ENCODE measurements around the gene GCNA. TPM values are rescaled to one million over a fixed set of nuclear protein-coding genes. Genes with fewer than 3 reads are reported as not detected.
A peak's percentile ranks its signal among the peaks of the same experiment; 100 is the strongest.
"Not testable (repeated sequence)": the region's sequence is repeated elsewhere in the genome, so short reads cannot be mapped to it uniquely, and the experiment has no call there.

The GCNA gene
- total RNA-seq, 1 donor from 2014 or later = 2.5 TPM

GRCh38 chrX:71636438-71637252 is 58.4 kb downstream of the GCNA start:
- no peak for DNase-seq (ENCODE audit: extremely low read depth, low read depth, low spot score)

- no peak for DNase-seq (ENCODE audit: extremely low read depth, low read depth, low spot score)
Measured at GRCh38 chrX:71637253-71637618, 59.0 kb downstream of the GCNA start.

- DNase-seq (ENCODE audit: extremely low read depth, low read depth, low spot score) = no peak
Measured at GRCh38 chrX:71637848-71638247, 59.6 kb downstream of the GCNA start.

GRCh38 chrX:71638409-71638808 is 60.2 kb downstream of the GCNA start:
- no peak for DNase-seq (ENCODE audit: extremely low read depth, low read depth, low spot score)

- no peak for DNase-seq (ENCODE audit: extremely low read depth, low read depth, low spot score)
Measured at GRCh38 chrX:71640002-71640401, 61.8 kb downstream of the GCNA start.

- DNase-seq (ENCODE audit: extremely low read depth, low read depth, low spot score) = not testable (repeated sequence)
Measured at GRCh38 chrX:71644406-71644805, 66.2 kb downstream of the GCNA start.

- DNase-seq (ENCODE audit: extremely low read depth, low read depth, low spot score) = no peak
Measured at GRCh38 chrX:71650333-71650969, 72.2 kb downstream of the GCNA start.

GRCh38 chrX:71652405-71652804 is 74.2 kb downstream of the GCNA start:
- peak; percentile 54 for DNase-seq (ENCODE audit: extremely low read depth, low read depth, low spot score)

GRCh38 chrX:71653344-71653743 is 75.1 kb downstream of the GCNA start:
- no peak for DNase-seq (ENCODE audit: extremely low read depth, low read depth, low spot score)

GRCh38 chrX:71657267-71657666 is 79.0 kb downstream of the GCNA start:
- no peak for DNase-seq (ENCODE audit: extremely low read depth, low read depth, low spot score)

- no peak for DNase-seq (ENCODE audit: extremely low read depth, low read depth, low spot score)
Measured at GRCh38 chrX:71659342-71659741, 81.1 kb downstream of the GCNA start.

- DNase-seq (ENCODE audit: extremely low read depth, low read depth, low spot score) = no peak
Measured at GRCh38 chrX:71659959-71660358, 81.7 kb downstream of the GCNA start.

- no peak for DNase-seq (ENCODE audit: extremely low read depth, low read depth, low spot score)
Measured at GRCh38 chrX:71660562-71661416, 82.6 kb downstream of the GCNA start.

GRCh38 chrX:71661919-71662318 is 83.7 kb downstream of the GCNA start:
- no peak for DNase-seq (ENCODE audit: extremely low read depth, low read depth, low spot score)

- DNase-seq (ENCODE audit: extremely low read depth, low read depth, low spot score) = not testable (repeated sequence)
Measured at GRCh38 chrX:71662654-71663053, 84.4 kb downstream of the GCNA start.

Other genes starting within 250 kb of the GCNA start
- gene TAF1, start 212.1 kb upstream of the GCNA start, total RNA-seq = 34.8 and 42.4 TPM in 2 replicates
- gene OGT, start 45.3 kb upstream of the GCNA start, total RNA-seq = 50.8 and 79.9 TPM in 2 replicates
- not detected in 2 replicates for gene CXCR3, start 40.1 kb downstream of the GCNA start, total RNA-seq
- not detected in 2 replicates for gene CXorf49, start 139.8 kb downstream of the GCNA start, total RNA-seq
- not detected in 2 replicates for gene CXorf49B, start 184.9 kb downstream of the GCNA start, total RNA-seq

Data from glomerular endothelial cell (primary cell).